ENCODE results near the gene CLDN3.
"Not testable (repeated sequence)": the region's sequence is repeated elsewhere in the genome, so short reads cannot be mapped to it uniquely, and the experiment has no call there.

DNA sequence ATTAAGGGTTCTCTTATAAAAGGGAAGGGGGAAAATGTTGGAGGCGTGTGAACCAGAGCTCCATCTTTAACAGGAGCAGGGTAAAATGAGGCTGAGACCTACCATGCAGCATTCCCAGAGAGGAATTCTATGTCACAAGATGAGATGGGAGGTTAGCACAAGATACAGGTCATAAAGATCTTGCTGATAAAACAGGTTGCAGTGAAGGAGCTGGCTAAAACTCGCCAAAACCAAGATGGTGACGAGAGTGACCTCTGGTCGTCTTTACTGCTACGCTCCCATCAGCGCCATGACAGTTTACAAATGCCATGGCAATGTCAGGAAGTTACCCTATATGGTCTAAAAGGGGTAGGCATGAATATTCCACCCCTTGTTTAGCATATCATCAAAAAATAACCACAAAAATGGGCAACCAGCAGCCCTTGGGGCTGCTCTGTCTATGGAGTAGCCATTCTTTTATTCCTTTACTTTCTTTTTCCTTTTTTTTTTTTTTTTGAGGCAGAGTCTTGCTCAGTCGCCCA lies 21.2 kb upstream of the CLDN3 start:
- not testable (repeated sequence) for TF ChIP-seq CTCF, POLR2A, EP300 (IDR thresholded peaks at IDR 0.05)

Measured in tibial nerve (tissue), 4 donors.